ENCODE measurements around the gene DNAI2.

DNAI2 gene

DNA sequence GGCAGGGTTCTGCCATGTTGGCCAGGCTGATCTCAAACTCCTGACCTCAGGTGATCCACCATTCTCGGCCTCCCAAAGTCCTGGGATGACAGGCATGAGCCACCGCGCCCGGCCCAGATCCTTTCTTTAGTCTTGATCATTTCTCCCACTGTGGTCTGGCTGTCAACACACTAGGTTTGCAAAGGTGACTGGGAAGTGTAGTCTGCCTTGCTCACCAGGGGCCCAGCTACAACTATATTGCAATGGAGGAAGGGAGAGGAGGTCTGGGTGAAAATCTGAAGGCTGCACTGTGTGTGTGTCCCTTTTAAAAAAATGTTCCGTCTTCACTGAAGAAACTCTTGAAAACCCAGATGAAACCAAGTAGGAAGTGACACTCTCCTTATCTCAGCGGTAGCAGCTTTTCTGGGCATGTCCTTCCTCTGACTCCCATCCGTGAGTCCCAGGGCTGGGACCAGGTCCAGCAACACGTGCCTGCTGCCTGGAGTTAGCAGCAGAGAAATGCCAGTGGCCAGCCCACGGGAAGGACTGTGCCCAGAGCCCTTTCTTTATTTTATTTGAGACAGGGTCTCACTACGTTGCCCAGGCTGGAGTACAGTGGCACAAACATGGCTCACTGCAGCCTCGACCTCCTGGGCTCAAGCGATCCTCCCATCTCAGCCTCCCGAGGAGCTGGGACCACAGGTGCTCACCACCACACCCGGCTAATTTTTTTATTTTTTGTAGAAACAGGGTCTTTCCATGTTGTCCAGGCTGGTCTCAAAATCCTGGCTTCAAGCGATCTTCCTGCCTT is 34.1 kb downstream of the DNAI2 start:
- DNase-seq: no peak

DNA sequence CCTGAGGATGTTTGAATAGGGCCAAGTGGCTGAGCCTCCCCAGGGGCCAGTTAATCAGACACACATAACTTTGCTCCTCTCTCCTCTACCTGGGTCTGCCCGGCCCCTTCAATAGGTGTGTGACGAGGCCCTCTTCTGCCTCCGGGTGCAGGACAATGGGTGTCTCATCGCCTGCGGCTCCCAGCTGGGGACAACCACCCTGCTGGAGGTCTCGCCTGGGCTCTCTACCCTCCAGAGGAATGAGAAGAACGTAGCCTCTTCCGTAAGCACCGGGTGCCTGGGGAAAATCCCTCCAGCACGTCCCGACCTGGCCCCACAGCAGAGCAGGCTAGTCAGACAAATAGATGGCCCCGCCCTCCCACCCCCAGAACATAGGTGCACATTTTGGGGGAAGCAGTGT is 35.9 kb downstream of the DNAI2 start:
- no peak for DNase-seq

DNA sequence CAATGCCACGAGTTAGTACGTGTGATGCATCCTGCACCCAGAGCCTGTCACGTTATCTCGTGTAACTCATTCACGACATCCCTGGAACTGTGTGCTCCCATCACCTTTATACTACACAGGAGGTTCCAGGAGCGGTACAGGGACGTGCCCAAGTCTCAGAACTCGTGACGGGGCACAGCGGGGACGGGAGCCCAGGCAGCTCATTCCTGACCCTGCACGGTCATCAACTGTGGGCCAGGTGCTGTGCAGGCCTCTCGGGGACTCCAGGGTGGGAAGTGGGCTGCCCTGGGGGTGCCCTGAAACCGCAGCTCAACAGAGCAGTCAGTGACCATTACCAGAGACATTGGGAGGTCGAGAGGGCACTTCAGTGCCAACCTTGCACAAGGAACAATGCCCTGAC is 40.8 kb downstream of the DNAI2 start:
- no peak for DNase-seq

DNA sequence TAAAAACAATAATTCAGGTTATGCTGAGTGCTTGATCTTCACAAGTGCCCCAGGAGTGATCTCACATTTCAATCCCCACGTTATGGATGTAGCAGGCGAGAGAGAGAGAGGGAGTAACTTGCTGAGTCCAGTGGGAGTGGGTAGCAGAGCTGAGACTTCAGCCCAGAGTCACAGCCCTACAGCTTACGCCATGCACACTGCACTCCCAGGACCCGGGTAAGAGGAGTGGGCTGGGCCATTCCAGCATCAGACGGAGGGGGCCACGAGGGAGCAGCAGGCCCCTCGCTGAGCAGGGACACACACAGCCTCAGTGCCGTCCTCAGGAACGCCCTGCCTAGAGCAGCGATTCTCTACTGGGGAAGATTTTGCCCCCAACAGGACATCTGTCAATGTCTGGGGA is 42.2 kb downstream of the DNAI2 start:
- no peak for DNase-seq

DNA sequence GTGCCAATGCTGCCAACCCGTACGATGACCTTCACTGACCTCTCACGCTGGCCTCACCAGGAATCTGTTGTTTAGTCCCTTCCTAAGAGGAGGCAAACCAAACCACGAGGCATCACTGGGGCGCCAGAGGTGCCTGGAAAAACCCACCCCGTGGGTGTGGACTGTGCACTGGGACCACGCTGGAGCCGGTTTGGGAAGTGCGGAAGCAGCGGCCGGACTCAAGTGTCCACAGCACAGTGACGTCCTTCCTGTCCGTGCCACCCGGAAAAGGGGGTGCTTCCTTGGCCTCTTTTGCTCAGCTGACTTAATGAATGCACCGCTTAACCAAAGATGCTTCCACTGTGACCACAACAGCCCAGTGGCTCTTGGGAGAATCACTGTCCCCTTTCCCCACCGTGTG is 43.0 kb downstream of the DNAI2 start:
- DNase-seq: no peak

DNA sequence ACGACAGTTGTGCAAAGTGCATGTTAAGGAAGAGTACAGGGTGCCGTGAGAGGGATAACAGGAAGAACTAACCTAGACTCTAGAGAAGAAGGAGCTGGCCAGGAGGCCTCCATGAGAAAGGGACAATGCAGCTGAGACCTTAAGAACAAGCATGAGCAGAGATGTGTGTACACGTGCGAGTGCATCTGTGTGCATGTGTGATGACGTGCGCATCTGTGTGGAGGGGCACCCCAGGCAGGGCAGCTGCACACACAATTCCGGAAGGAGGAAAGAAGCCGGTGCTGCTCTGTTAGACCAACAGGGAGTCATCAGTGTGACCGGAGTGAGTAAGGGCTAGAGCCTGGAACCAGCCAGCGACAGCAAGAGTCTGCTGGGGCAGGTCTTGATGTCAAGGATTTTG is 44.4 kb downstream of the DNAI2 start:
- no peak for DNase-seq

DNA sequence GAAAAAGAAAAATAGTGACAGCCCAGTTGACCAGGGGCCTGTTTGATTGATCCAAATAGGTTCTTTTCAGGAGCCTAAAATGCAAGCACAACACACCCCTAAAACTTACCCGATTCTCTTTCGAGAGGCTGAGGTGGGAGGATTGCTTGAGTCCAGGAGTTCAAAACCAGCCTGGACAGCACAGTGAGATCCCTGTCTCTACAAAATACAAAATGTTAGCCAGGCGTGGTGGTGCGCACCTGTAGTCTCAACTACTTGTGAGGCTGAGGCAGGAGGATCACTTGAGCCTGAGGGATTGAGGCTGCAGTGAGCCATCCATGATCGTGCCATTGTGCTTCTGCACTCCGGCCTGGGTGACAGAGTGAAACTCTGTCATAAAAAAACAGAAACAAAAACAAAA is 50.5 kb downstream of the DNAI2 start:
- DNase-seq: no peak

DNA sequence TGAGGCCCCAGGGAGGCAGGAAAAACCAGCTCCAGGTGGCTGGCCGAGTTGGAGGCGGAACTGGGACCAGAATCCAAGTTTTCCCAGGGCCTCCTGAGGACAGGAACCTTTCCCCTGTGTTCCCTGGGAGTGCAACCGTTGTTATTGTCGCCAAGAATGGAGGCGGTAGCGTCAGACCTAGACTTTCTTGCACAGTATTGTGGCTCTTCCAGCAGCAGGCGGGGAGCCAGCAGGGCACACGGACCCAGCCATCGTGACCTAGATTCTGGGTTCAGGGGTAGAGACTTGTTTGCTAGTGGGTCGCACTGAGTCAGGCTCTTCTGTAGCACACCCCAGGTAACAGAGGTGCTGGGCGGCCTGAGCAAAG is 51.3 kb downstream of the DNAI2 start:
- DNase-seq: no peak

DNA sequence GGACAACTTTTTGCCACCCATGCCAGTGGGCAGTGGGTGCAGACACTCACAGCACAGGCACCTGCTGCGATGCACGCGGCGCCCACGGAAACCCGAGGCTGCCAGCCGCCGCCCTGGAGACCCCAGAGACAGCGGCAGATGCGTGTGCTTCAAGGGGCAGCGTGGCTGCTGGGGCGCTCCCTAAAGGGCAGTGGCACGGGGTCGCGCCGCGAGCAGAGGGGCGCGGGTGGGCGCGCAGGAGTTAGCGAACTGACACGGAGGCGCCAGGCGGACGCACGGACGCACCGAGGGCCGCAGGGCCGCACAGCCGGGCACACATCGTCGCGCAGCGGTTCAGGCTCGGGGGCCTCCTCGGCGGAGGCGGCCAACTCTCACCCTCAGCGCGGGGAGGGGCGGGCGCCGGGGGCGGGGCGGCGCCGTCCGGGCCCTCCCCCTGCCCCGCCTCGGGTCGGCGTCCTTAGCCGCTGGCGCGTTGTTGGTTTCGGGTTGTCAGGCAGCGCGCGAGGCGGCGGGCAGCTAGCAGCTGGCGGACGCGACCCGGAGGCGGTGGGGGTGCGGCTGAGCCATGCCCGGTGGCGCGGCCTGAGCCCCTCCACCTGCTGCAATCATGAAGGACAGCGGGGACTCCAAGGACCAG is 51.8 kb downstream of the DNAI2 start, which contains the start of gene KIF19:
Gene KIF19, plus strand, starts transcription at position 484 of the 637 bp plus-strand sequence. Its CDS starts 124 bp downstream, at position 608.
- DNase-seq: peak; percentile 86

DNA sequence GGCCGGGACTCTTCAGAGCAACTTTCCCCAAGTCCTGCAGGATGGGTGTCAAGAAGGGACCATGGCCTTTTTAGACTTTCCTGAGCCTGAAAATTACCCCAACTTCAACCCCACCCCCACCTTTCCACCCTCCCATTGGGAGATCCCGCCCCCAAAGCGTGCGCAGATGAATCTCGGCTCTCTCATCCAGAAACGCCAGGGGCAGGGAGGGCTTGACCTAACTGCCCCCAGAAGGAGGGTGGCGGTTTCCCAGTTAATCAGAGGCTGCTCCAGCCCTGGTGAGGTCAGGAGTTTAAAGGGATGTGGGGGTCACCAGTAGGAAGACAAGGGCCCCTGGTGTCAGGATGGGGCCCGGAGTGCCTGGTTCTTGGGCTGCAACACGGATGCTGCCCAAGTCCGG is 52.5 kb downstream of the DNAI2 start:
- no peak for DNase-seq

DNA sequence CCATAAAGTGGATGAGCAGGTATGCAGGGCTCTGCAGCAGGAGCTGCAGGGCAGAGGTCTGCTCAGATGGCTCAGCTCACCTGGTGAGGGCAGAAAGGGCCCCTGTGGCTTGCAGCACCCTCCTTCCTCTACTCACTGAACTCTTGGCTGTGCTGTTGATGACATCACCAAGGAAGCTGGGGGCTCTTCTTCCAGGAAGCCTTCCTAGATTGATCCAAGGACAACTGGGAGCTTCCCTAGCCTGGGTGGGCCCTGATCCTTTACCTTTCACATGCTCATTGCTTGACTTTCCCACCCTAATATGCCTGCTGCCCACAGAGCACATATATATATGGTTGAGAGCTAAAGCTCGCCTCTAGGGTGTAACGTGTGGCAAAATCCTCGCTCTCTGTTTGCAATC is 54.5 kb downstream of the DNAI2 start:
- DNase-seq: no peak

DNA sequence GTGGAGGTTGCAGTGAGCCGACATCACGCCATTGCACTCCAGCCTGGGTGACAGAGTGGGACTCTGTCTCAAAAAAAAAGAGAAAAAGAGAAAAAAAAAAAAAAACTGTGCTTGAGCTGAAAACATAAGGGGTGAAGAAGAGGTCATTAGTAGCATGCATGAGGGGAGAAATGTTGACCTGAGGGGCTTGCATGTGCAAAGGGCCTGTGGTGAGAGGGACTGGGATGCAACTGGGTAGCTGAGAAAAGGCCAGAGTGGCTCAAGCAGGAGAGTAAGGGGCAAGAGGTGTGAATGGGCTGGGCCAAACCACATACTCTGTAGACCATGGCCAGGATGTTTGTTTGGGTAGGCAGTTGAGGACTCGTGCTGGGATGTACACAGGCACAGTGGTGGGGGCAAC is 55.3 kb downstream of the DNAI2 start:
- no peak for DNase-seq

DNA sequence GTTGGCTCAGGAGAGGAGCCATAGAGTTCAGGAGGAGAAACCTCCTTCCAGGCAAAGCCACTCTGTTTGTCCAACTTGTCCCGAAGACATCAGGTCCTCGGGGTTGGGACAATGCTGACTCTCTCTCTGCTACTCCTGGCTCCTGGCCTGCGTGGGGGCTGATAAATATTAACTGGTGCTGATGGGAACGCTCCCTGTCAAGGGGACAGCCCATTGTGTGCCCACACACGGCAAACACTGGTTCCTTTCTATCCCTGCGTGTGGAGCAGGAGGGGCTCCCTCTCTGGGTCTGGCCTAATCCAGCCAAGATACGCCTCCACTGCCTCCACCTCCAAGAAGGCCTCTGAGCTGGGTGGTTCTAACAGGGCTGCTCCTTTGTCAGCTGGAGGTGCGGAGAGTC is 56.4 kb downstream of the DNAI2 start:
- DNase-seq: no peak

DNA sequence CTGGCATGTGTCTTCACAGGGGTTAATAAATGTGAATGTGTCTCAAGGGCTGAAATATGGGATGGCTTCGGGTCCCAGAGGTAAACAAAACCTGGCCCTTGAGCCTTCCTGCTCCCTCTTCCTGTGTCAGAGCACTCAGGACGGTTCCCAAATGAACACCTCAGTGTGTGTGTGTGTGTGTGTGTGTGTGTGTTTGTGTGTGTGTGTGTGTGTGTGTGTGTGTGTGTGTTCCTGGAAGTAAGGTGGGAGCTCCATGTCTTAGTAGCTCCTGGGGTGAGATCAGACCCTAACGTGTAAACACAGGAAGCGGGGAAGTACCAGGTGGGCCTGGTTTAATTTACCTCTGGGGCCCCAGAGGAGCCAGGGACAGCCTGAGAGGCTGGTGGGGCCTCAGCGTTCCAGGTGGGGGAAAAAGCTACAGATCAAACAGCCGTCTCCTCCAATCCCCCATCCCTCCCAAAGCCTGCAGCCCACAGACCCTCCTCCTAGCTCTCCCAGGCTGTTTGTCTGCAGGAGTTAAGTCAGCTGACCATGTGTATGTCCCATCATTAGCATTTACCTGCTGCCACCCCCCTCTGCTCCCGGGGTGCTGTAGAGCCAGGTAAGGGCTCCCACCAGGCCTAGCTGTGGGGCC is 58.1 kb downstream of the DNAI2 start:
- DNase-seq: no peak

DNA sequence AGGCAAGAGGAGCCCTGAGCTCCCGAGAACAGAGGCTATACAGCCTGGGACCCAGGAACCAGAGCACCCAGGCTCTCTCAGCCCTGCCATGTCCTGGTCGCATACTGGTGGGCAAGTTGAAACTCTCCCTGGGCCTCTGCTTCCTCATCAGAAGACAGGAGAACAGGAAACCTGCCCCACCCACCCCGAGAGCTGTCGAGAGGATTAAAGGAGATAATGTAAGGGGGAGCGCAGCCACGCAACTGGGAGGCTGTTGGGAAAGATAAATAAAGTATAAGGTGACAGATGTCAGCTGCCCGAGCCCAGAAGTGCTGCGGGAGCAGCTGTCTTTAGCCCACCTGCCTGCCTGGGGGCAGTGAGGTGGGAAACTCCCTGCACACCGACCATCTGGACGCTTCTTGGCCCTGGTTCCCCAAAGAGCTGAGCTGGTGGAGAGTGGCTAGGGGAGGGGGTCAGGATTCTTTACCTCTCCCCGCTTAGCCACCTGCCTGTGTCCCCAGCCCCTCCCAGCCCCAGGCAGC is 58.8 kb downstream of the DNAI2 start:
- DNase-seq: no peak

DNA sequence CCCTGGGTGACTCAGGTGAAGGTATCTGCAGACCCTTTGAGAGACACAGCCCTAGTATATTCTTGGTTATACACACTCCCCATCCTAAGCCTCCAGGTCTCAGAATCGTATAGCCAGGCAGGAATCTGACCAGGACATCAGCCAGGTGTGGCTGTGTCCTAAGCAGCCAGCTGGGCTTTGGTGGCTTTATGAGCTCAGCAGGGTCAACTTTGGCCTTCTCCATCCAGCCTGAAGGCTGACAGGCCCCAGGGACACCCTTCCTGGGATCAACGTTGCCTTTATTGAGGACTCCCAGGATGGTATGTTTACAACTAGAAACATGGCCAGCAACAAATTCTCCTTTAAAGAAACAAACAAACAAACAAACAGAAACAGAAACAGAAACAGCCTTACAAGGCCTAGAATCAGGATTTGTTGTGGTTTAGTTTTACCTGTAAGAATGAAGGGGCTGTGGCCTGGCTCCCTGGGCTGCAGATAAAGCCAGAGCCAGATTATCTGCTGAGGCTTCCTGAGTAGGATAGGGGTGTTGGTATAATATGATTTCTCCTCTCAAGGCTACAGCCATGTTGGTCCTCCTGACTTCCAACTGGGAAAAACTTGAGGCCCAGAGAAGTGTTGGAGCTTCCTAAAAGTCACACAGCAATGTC is 60.5 kb downstream of the DNAI2 start:
- DNase-seq: no peak

DNA sequence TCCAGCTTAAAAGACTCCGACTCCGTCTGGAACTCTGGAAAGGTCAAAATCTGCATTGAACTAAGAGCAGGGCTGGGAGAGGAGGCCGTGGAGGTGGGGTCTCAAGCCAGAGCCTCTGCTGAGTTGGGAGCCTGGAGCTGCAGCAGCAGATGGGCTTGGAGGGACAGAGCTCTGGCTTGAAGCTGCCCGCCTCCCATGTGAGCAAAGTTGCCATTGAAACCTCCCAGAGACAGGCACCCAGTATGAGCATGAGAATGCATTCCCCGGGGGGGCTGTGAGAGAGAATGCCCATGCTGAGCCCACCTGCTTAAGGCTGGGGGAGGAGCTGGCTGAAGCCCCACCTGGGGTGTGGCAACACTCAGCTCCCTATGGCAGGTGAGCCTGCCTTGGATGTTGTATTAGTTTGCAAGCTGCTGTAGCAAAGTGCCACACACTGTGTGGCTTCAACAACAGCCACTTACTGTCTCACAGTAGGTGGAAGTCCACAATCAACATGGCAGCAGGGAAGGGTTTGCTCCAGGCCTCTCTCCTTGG is 61.6 kb downstream of the DNAI2 start:
- no peak for DNase-seq

DNA sequence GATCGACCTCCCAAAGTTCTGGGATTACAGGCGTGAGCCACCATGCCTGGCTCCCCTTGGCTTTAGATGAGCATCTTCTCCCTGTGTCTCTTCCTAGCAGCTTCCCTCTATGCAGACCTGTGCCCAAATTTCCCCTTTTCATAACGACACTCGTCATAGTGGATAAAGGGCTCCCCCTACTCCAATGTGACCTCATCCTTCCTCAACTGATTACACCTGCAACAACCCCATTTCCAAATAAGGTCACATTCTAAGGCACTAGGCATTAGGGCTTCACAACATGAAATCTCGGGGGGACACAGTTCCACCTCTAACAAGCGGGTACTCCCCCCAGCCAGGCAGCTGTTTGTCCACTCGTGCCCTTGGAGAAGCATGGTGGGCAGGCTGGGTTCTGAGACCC is 62.3 kb downstream of the DNAI2 start:
- DNase-seq: no peak

DNA sequence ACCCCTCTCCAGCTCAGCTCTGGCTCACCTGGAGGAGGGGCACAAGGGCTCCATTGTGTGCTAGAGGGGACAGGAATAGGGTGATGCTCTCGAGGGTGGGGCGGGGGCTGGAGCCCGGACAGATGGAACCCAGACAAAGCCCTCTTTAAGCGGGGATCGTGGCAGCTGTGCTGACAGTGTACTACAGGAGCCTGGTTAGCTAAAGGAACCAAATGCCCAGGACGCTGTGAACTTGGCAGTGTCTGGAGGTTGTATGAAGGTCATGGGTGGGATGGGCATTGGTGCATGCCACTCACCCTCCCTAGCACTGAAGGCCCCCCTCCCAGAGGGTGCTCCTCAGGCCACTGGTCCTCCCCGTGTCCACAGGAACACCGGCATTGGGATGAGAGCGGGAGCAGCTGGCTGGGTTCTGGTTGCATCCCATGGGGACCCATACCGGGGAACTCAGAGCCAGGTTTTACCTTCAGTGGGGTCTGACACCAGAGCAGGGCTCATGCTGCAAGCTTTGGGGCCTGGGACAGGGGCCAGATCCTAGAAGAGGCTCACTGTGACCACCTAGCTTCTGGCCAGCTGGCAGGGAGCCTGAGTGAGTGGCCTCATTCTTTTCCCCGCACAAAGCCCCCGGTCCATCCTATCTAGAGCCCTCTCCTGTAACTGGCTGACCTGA is 63.9 kb downstream of the DNAI2 start:
- DNase-seq: no peak

DNA sequence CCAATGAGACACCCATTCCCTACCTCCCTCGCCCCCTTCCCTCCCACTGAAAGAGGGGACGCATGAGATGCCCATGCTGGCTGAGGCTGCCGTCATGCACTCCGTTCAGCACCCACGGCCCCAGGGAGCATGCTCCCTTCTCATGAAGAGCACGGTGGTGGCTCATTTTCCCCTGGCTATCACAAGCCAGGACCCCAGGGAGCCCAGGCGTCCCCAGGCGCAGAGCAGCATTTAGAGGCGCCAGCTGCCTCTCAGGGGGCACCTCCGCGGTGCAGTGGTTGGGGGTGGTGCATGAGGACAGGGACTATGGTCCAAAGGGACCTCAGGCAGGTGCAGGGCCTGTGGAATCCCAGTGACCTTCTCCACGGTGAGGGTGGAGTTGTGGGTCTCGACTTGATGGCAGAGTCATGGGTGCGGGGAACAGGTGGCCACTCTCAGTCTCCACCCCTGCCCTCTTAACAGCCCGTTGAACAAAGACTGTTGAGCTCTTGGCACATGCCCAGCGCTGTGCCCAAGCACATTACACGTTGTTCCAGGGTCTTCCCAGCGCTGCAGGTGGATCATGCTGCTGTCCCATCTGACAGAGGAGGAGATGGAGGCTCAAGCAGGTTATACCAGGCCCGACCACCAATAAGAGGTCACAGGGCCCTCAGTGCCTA is 65.6 kb downstream of the DNAI2 start:
- no peak for DNase-seq

DNA sequence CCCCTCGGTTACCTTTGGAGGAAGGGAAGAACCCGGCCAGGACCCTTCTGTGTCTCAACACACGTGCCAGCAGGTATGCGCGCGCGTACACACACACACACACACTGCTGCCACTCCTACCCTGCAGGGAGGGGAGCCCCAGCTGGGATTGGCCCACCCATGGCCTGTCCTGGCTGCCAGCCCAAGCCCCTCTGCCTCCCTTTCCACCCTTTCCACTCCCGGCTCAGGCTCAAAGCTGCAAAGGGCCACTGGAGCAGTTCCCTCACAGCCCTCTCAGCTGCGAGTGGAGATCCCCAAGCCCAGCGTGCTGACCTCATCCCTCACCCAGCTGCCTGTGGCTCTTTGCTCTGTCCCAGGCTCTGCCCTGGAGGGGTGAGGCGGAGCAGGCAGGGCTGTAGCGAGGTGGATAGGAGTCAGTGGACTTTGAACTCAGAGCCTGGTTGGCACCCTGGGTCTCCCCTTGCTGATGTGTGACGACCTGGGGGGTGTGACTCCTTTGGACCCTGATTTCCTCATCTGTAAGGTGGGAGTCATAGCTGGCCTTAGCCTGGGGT is 66.5 kb downstream of the DNAI2 start:
- DNase-seq: no peak

DNA sequence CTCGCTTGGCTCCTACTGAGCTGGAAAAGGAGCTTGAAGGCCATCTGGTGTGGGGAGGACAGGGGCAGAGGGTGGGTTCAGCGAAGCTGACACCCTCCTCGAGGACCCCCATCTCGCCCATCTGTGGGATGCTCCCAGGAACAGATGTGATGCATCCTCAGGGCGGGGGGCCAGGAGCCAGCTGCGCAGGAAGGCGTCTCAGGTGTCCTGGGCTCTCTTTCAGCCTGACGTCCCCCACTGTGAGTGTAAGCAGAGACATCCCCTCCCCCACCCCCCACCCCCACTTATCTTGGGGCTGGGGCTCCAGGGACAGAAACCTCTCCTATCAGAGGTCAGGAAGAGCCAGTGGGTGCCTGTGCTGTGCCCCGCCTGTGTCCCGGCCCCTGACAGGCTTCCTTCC is 68.2 kb downstream of the DNAI2 start:
- no peak for DNase-seq
